Activated CD8-positive, alpha-beta T cell treated with anti-CD3 and anti-CD28 coated beads for 36 hours (primary cell): Measurements from ENCODE around the gene MAPK8IP1. TPM values are rescaled to one million over a fixed set of nuclear protein-coding genes. Genes with fewer than 3 reads are reported as not detected.

Source experiments
- ATAC-seq: fragments of 200-7000 bp; cut with Tn5 transposase; one replicate; pipeline ENCODE4 v1.10.0; 2021; ENCODE audit warnings: mild to moderate bottlenecking, moderate library complexity
- CTCF ChIA-PET: fragments of 350-600 bp; sonication (Branson Sonifier 250); formaldehyde crosslinking; loops from one replicate; lab custom pipeline; 2021; ENCODE audit warnings: antibody characterized with exemption; lab: Charles Lee
- POLR2A ChIA-PET: fragments of 350-600 bp; sonication (Branson Sonifier 250); formaldehyde crosslinking; loops from one replicate; lab custom pipeline; 2021; ENCODE audit warnings: antibody characterized with exemption; lab: Charles Lee
- DNase-seq: peaks from one replicate; pipeline ENCODE4 v3.0.0-alpha.2; 2020
- H3K27ac Mint-ChIP-seq: one replicate; pipeline ENCODE4 v1.8.0; 2021; ENCODE audit warnings: mild to moderate bottlenecking, mixed read lengths
- H3K27me3 Mint-ChIP-seq: one replicate; pipeline ENCODE4 v1.8.0; 2021; ENCODE audit warnings: mixed read lengths
- H3K36me3 Mint-ChIP-seq: one replicate; pipeline ENCODE4 v1.8.0; 2021; ENCODE audit warnings: low read depth, mixed read lengths
- H3K4me1 Mint-ChIP-seq: one replicate; pipeline ENCODE4 v1.8.0; 2021; ENCODE audit warnings: low read depth, mixed read lengths
- H3K4me3 Mint-ChIP-seq: one replicate; pipeline ENCODE4 v1.8.0; 2021; ENCODE audit warnings: mild to moderate bottlenecking, moderate library complexity, mixed read lengths
- H3K9me3 Mint-ChIP-seq: one replicate; pipeline ENCODE4 v1.8.0; 2021; ENCODE audit warnings: mixed read lengths
- intact Hi-C: fragments of 100-400 bp; cut with micrococcal nuclease; formaldehyde crosslinking; loops from one replicate; pipeline ENCODE4 v1.10.0; 2022
- total RNA-seq, 2 experiments: library from RNA; stranded (reverse); gene quantifications; one replicate each; pipeline ENCODE4 v1.2.3, GENCODE V29; 2021
- TF ChIP-seq, protein P1 (sequence below): fragments of 200-600 bp; IDR thresholded peaks from one replicate; pipeline ENCODE4 v1.8.0; 2022; ENCODE audit warnings: antibody characterized with exemption, mild to moderate bottlenecking

Gene MAPK8IP1
- total RNA-seq, 2 experiments from 2014 or later, result 1.4 to 1.8 TPM

DNA sequence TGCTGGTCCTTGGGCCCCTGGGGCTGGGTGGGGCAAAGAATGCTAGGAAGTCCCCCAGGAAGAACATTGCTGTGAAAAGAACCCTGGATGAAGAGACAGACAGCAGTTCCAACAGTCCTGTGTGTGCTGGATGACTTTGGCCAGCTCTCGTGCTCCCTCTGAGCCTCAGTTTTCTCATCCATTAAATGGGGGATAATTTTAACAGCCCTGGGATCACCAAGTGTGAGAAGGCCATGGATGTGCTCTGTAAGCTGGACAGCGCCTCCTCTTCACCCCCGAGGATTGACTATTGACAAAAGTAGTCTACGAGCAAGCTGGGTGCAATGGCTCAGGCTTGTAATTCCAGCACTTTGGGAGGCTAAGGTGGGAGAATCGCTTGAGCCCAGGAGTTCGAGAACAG lies 39.5 kb downstream of the MAPK8IP1 start:
- intact Hi-C loops, result no loop called here
- TF ChIP-seq, protein P1, sequence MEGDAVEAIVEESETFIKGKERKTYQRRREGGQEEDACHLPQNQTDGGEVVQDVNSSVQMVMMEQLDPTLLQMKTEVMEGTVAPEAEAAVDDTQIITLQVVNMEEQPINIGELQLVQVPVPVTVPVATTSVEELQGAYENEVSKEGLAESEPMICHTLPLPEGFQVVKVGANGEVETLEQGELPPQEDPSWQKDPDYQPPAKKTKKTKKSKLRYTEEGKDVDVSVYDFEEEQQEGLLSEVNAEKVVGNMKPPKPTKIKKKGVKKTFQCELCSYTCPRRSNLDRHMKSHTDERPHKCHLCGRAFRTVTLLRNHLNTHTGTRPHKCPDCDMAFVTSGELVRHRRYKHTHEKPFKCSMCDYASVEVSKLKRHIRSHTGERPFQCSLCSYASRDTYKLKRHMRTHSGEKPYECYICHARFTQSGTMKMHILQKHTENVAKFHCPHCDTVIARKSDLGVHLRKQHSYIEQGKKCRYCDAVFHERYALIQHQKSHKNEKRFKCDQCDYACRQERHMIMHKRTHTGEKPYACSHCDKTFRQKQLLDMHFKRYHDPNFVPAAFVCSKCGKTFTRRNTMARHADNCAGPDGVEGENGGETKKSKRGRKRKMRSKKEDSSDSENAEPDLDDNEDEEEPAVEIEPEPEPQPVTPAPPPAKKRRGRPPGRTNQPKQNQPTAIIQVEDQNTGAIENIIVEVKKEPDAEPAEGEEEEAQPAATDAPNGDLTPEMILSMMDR, result no peak
- Mint-ChIP-seq H3K27me3 (peaks cover 5% of the 10 kb centered on the region), H3K4me3 (no peak overlapping the region), H3K27ac (no peak overlapping the region), H3K9me3 (no peaks in the 10 kb centered on the region), H3K36me3 (no peaks in the 10 kb centered on the region), H3K4me1 (peaks cover 19% of the 10 kb centered on the region)
- no peak for ATAC-seq
- ChIA-PET POLR2A (no interaction called here), CTCF (interaction anchor here (1.1 kb wide), 1 partner anchor 52 kb away, joined by 3 read pairs; no protein-coding TSS in a partner anchor)
- no peak for DNase-seq

DNA sequence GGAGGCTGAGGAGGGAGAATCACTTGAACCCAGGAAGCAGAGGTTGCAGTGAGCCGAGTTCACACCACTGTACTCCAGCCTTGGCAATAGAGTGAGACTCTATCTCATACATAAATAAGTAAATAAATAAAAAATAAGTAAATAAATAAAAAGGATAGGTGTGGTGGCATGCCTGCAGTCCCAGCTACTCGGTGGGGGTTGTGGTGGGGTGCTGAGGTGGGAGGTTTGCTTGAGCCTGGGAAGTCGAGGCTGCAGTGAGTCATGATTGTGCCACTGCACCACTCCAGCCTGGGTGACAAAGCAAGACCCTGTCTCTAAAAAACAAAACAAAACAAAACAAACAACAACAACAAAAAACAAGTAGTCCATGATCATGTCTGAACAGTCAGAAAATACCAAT lies 40.1 kb downstream of the MAPK8IP1 start:
- DNase-seq (no peak), ATAC-seq (no peak)
- TF ChIP-seq, protein P1, result no peak
- Mint-ChIP-seq H3K4me3 (no peak overlapping the region), H3K27ac (no peak overlapping the region), H3K27me3 (peaks cover 5% of the 10 kb centered on the region), H3K36me3 (no peaks in the 10 kb centered on the region), H3K4me1 (peaks cover 25% of the 10 kb centered on the region), H3K9me3 (no peaks in the 10 kb centered on the region)
- intact Hi-C loops, result no loop called here
- CTCF ChIA-PET, result interaction anchor here (0.5 to 1.1 kb wide), 2 partner anchors 52 to 426 kb away, joined by 3 read pairs; no protein-coding TSS in a partner anchor
- POLR2A ChIA-PET, result interaction anchor here (0.5 kb wide), 1 partner anchor 842 kb away, joined by 3 read pairs; no protein-coding TSS in a partner anchor

DNA sequence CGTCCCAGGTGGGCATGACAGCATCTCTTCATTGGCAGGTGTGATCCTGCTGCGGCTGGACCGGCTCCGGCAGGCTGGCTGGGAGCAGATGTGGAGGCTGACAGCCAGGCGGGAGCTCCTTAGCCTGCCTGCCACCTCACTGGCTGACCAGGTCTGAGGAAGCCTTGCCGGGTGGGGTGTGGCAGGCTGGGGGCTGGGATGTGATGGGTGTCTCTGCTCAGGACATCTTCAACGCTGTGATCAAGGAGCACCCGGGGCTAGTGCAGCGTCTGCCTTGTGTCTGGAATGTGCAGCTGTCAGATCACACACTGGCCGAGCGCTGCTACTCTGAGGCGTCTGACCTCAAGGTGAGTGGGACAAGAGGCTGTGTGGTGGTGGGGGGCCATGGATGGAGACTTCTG lies 40.5 kb downstream of the MAPK8IP1 start:
- peaks cover 29% of the 10 kb centered on the region for H3K4me1 Mint-ChIP-seq
- DNase-seq (no peak), ATAC-seq (no peak)
- TF ChIP-seq, protein P1, result no peak
- H3K27ac Mint-ChIP-seq, result no peak overlapping the region
- intact Hi-C loops, result no loop called here
- ChIA-PET CTCF (interaction anchor here (0.5 kb wide), 1 partner anchor 426 kb away, joined by 3 read pairs; no protein-coding TSS in a partner anchor), POLR2A (interaction anchor here (0.5 kb wide), 1 partner anchor 842 kb away, joined by 3 read pairs; no protein-coding TSS in a partner anchor)
- no peaks in the 10 kb centered on the region for H3K9me3 Mint-ChIP-seq
- no peaks in the 10 kb centered on the region for H3K36me3 Mint-ChIP-seq
- peaks cover 5% of the 10 kb centered on the region for H3K27me3 Mint-ChIP-seq
- no peak overlapping the region for H3K4me3 Mint-ChIP-seq

DNA sequence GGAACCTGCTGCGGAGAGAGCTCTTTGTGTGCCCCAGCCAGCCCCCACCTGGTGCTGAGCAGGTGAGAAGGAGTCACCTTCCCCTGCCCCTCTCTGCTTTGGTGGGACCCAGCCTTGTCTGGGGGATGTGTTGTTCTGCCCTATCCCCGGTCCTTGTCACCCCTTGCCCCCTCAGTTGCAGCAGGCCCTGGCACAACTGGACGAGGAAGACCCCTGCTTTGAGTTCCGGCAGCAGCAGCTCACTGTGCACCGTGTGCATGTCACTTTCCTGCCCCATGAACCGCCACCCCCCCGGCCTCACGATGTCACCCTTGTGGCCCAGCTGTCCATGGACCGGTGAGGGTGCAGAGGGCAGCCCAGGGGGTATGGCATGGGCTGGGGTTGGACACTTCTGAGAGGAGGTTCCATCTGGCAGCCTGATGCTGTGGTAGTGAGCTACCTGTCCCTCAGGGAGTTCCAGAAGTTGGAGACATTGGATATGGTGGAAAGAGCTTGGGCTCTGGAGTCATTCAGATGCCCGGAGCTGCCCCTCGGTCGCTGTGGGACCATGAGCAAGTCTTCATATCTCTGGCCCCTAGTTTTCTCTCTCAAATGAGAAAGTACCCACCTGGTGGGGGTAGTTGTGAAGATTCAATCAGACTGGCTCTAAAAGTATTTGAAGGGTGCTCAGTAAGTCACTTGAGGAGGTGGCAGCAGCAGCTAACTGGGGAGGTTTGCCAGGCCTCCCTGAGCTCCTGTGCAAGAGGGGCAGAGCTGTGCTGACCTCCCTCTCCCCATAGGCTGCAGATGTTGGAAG lies 41.3 kb downstream of the MAPK8IP1 start:
- Mint-ChIP-seq H3K4me3 (no peak overlapping the region), H3K27me3 (peaks cover 3% of the 10 kb centered on the region), H3K27ac (peak overlapping the region; percentile 27), H3K4me1 (peaks cover 28% of the 10 kb centered on the region), H3K9me3 (no peaks in the 10 kb centered on the region), H3K36me3 (no peaks in the 10 kb centered on the region)
- ChIA-PET POLR2A (interaction anchor here (1.1 kb wide), 1 partner anchor 9 kb away, joined by 3 read pairs; the partner anchor contains the start of gene PEX16), CTCF (interaction anchor here (1.0 kb wide), 1 partner anchor 80 kb away, joined by 3 read pairs; no protein-coding TSS in a partner anchor)
- intact Hi-C loops, result no loop called here
- DNase-seq, result no peak
- TF ChIP-seq, protein P1, result no peak
- ATAC-seq, result no peak

DNA sequence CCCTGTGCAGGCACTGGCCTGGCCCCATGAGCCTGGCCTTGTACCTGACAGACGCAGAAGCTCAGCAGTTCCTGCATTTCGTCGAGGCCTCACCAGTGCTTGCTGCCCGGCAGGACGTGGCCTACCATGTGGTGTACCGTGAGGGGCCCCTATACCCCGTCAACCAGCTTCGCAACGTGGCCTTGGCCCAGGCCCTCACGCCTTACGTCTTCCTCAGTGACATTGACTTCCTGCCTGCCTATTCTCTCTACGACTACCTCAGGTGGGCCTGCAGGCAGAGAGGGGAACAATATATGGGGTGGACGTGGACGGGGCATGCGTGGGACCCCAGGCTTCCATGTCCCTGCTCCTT lies 41.9 kb downstream of the MAPK8IP1 start:
- intact Hi-C loops, result no loop called here
- ChIA-PET CTCF (interaction anchor here (1.0 kb wide), 1 partner anchor 79 kb away, joined by 3 read pairs; no protein-coding TSS in a partner anchor), POLR2A (interaction anchor here (1.1 kb wide), 1 partner anchor 9 kb away, joined by 3 read pairs; the partner anchor contains the start of gene PEX16)
- peaks cover 28% of the 10 kb centered on the region for H3K4me1 Mint-ChIP-seq
- TF ChIP-seq, protein P1, result no peak
- H3K9me3 Mint-ChIP-seq, result no peaks in the 10 kb centered on the region
- peak; percentile 46 for ATAC-seq
- peak overlapping the region; percentile 27 for H3K27ac Mint-ChIP-seq
- peak; percentile 36 for DNase-seq
- H3K27me3 Mint-ChIP-seq, result peaks cover 3% of the 10 kb centered on the region
- H3K36me3 Mint-ChIP-seq, result no peaks in the 10 kb centered on the region
- no peak overlapping the region for H3K4me3 Mint-ChIP-seq
